OCI-LY1 (cell line): Measurements from ENCODE around the gene CYP2W1.

ENCODE experiments used
- H2AFZ ChIP-seq: fragments of 200-600 bp; sonication (generic), shearing (Covaris generic); 2 replicates; pipeline ENCODE4 v1.6.0; 2014; ENCODE audit warnings: antibody characterized with exemption, mild to moderate bottlenecking, low read length
- H3F3A ChIP-seq: fragments of 200-600 bp; sonication (generic), shearing (Covaris generic); 2 replicates; pipeline ENCODE4 v1.6.0; 2014; ENCODE audit warnings: mild to moderate bottlenecking, antibody characterized with exemption, low read length, moderate library complexity; ENCODE audit not compliant: insufficient read depth
- H3K27ac ChIP-seq: fragments of 200-600 bp; sonication (generic); 2 replicates; pipeline ENCODE4 v1.5.1; 2014; ENCODE audit warnings: low read length, mixed run types, mild to moderate bottlenecking, low read depth; ENCODE audit not compliant: poor library complexity, severe bottlenecking
- H3K27me3 ChIP-seq: fragments of 200-600 bp; sonication (generic); 2 replicates; pipeline ENCODE4 v1.6.0; 2014; ENCODE audit warnings: antibody characterized with exemption, mild to moderate bottlenecking, low read length, moderate library complexity; ENCODE audit not compliant: insufficient read depth
- H3K36me3 ChIP-seq: fragments of 200-600 bp; sonication (generic); 2 replicates; pipeline ENCODE4 v1.6.1; 2014; ENCODE audit warnings: mild to moderate bottlenecking, antibody characterized with exemption, low read length, moderate library complexity, mixed read lengths; ENCODE audit not compliant: insufficient read depth
- H3K4me1 ChIP-seq: fragments of 200-600 bp; sonication (generic); 2 replicates; pipeline ENCODE4 v1.5.1; 2014; ENCODE audit warnings: mild to moderate bottlenecking, low read length, moderate library complexity; ENCODE audit not compliant: insufficient read depth, severe bottlenecking
- H3K4me2 ChIP-seq: fragments of 200-600 bp; sonication (generic), shearing (Covaris generic); 2 replicates; pipeline ENCODE4 v1.6.1; 2014; ENCODE audit warnings: low read length
- H3K4me3 ChIP-seq: fragments of 200-600 bp; sonication (generic); 2 replicates; pipeline ENCODE4 v1.5.1; 2014; ENCODE audit warnings: low read length, low read depth, mild to moderate bottlenecking, mixed read lengths; ENCODE audit not compliant: poor library complexity, severe bottlenecking
- H3K79me2 ChIP-seq: fragments of 200-600 bp; shearing (Covaris generic); 2 replicates; pipeline ENCODE4 v1.6.1; 2016; ENCODE audit warnings: mixed run types, low read length, mixed read lengths; ENCODE audit not compliant: insufficient read depth
- H3K9ac ChIP-seq: fragments of 200-600 bp; sonication (generic), shearing (Covaris generic); 2 replicates; pipeline ENCODE4 v1.6.1; 2014; ENCODE audit warnings: mild to moderate bottlenecking, low read length, mixed read lengths
- H3K9me2 ChIP-seq: fragments of 200-600 bp; sonication (generic), shearing (Covaris generic); 2 replicates; pipeline ENCODE4 v1.6.1; 2014; ENCODE audit warnings: low read depth, mild to moderate bottlenecking, low read length, mixed read lengths
- H3K9me3 ChIP-seq: fragments of 200-600 bp; shearing (Covaris generic); 2 replicates; pipeline ENCODE4 v1.6.1; 2014; ENCODE audit warnings: low read length, mixed read lengths
- H4K20me1 ChIP-seq: fragments of 200-600 bp; sonication (generic), shearing (Covaris generic); 2 replicates; pipeline ENCODE4 v1.6.0; 2016; ENCODE audit warnings: mild to moderate bottlenecking, low read length; ENCODE audit not compliant: insufficient read depth
- CTCF ChIP-seq: fragments of 200-600 bp; sonication (generic), shearing (Covaris generic); IDR thresholded peaks from 2 replicates; pipeline ENCODE4 v1.5.1; 2017; ENCODE audit warnings: mild to moderate bottlenecking, antibody characterized with exemption, low read length, moderate library complexity, mixed read lengths
- EZH2 ChIP-seq: fragments of 200-600 bp; sonication (generic), shearing (Covaris generic); IDR thresholded peaks from 2 replicates; pipeline ENCODE4 v1.8.0; 2017; ENCODE audit warnings: borderline replicate concordance, mixed run types, mild to moderate bottlenecking, antibody characterized with exemption, low read length, moderate library complexity, mixed read lengths

CYP2W1 gene

DNA sequence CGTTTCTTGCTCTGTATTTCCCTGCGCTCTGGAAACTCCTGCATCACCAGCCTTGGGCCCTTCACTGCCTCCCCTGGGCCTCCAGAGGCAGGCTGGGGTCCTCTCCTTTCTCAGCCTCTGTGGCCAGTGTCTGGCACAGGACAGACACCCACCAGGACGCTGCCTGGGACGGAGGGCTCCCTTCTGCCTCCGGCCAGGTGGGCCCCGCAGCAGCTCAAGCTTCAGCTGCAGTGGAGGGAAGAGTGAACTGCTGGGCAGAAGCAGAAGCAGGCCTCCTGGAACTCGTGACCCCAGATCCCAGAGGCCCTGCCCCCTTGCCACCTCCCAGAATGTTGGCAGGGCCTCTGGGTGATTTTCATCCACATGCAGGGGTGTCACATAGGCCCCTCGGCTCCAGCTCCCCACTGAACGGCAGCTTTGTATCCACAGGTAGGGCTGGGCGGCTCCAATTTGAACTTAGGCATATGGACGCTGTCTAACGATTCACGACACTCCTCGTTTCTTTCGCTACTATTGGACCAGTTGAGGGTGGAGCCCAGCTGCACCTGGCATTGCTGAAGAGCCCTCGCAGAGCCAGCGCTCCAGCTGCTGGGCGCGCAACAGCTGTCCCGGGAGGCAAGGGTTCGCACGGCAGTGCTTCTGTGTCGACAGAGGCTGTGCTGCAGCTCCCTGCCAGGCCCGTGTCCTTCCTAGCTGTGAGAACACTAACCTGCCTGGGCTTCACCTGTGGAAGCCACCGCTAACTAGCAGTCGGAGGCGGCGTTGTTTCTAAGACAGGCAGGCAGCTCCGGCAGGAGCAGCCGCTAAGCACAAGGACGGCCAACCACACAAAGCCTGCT, 43.0 kb downstream of the CYP2W1 start:
- peak overlapping the region; percentile 65; the same call in 1 of the 2 replicates for H3K4me2 ChIP-seq
- no peaks in the 10 kb centered on the region for H3K9me2 ChIP-seq
- no peaks in the 10 kb centered on the region for H3K36me3 ChIP-seq
- TF ChIP-seq CTCF (no peak), EZH2 (no peak)
- H2AFZ ChIP-seq, result no peak overlapping the region
- no peaks in the 10 kb centered on the region for H3K79me2 ChIP-seq
- no peaks in the 10 kb centered on the region for H4K20me1 ChIP-seq
- H3K9me3 ChIP-seq, result no peaks in the 10 kb centered on the region
- H3K4me1 ChIP-seq, result peaks cover 69% of the 10 kb centered on the region
- peak overlapping the region; percentile 72; the same call in 1 of the 2 replicates for H3K9ac ChIP-seq
- no peaks in the 10 kb centered on the region for H3F3A ChIP-seq
- H3K4me3 ChIP-seq, result peak overlapping the region; percentile 66
- H3K27me3 ChIP-seq, result peaks cover 4% of the 10 kb centered on the region; the same call in 1 of the 2 replicates
- H3K27ac ChIP-seq, result peak overlapping the region; percentile 66

- TF ChIP-seq EZH2, result no peak
- TF ChIP-seq CTCF, result no peak
- H3K4me2 ChIP-seq, result peak overlapping the region; percentile 65
- H3K79me2 ChIP-seq, result no peaks in the 10 kb centered on the region
- peaks cover 4% of the 10 kb centered on the region; the same call in 1 of the 2 replicates for H3K27me3 ChIP-seq
- H3K27ac ChIP-seq, result peak overlapping the region; percentile 66
- no peaks in the 10 kb centered on the region for H3F3A ChIP-seq
- H4K20me1 ChIP-seq, result no peaks in the 10 kb centered on the region
- no peaks in the 10 kb centered on the region for H3K36me3 ChIP-seq
- no peaks in the 10 kb centered on the region for H3K9me2 ChIP-seq
- peaks cover 69% of the 10 kb centered on the region for H3K4me1 ChIP-seq
- H2AFZ ChIP-seq, result no peak overlapping the region
- no peaks in the 10 kb centered on the region for H3K9me3 ChIP-seq
- peak overlapping the region; percentile 72; the same call in 1 of the 2 replicates for H3K9ac ChIP-seq
- H3K4me3 ChIP-seq, result peak overlapping the region; percentile 66
Observed at GRCh38 chr7:1026721-1027161, 43.8 kb downstream of the CYP2W1 start.

GRCh38 chr7:1027242-1028043, 44.5 kb downstream of the CYP2W1 start:
- Histone ChIP-seq H4K20me1 (no peaks in the 10 kb centered on the region), H3K9me3 (no peaks in the 10 kb centered on the region), H3K4me2 (peak overlapping the region; percentile 65), H3K27me3 (peaks cover 4% of the 10 kb centered on the region; the same call in 1 of the 2 replicates), H3K36me3 (no peaks in the 10 kb centered on the region), H3K4me1 (peaks cover 69% of the 10 kb centered on the region), H3K27ac (peak overlapping the region; percentile 66), H3K9ac (peak overlapping the region; percentile 72), H2AFZ (no peak overlapping the region), H3K4me3 (peak overlapping the region; percentile 66), H3K79me2 (no peaks in the 10 kb centered on the region), H3F3A (no peaks in the 10 kb centered on the region), H3K9me2 (no peaks in the 10 kb centered on the region)
- TF ChIP-seq EZH2 (no peak), CTCF (no peak)
